Upper lobe of left lung (tissue), 4 donors: ENCODE data around the gene NOX5.

Experiments
- POLR2AphosphoS5 ChIP-seq, 2 donors: sonication (generic); formaldehyde crosslinking; IDR thresholded peaks; one replicate each; pipeline ENCODE4 v1.5.1; 2017; ENCODE audit warnings: antibody characterized with exemption in 2 of 2
- TF ChIP-seq, protein P1 (sequence below), 6 experiments: fragments of 450-650 bp in 4 of 6; fragments of 200-600 bp in 2 of 6; sonication (generic) in 2 of 6; IDR thresholded peaks; one replicate each; pipeline ENCODE4 v1.5.1; 2016 to 2019; ENCODE audit warnings: antibody characterized with exemption in 6 of 6

DNA sequence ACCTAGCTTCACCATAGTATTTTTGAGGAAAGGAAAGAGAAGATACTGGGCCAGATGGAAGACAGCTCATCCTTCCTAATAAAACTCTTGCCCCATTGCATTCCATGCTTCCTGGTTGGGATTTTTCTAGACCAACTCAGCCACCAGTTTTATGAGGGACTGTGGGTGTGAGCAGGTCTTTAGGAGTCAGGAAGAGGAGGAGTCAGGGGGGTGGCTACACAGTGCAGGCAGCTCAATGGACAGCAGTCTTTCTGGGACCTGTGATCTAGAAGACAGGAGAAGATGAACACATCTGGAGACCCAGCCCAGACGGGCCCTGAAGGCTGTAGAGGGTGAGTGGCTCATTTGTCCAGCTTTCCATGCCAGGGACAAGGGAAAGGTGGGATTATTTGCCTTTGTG, at the start of gene NOX5:
- TF ChIP-seq, protein P1, sequence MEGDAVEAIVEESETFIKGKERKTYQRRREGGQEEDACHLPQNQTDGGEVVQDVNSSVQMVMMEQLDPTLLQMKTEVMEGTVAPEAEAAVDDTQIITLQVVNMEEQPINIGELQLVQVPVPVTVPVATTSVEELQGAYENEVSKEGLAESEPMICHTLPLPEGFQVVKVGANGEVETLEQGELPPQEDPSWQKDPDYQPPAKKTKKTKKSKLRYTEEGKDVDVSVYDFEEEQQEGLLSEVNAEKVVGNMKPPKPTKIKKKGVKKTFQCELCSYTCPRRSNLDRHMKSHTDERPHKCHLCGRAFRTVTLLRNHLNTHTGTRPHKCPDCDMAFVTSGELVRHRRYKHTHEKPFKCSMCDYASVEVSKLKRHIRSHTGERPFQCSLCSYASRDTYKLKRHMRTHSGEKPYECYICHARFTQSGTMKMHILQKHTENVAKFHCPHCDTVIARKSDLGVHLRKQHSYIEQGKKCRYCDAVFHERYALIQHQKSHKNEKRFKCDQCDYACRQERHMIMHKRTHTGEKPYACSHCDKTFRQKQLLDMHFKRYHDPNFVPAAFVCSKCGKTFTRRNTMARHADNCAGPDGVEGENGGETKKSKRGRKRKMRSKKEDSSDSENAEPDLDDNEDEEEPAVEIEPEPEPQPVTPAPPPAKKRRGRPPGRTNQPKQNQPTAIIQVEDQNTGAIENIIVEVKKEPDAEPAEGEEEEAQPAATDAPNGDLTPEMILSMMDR (IDR thresholded peaks at IDR 0.05): no peak
- no peak for TF ChIP-seq POLR2AphosphoS5 (IDR thresholded peaks at IDR 0.05)
